ENCODE measurements around the gene NOS1AP. TPM values are rescaled to one million over a fixed set of nuclear protein-coding genes. Genes with fewer than 3 reads are reported as not detected.
"Not testable (repeated sequence)": the region's sequence is repeated elsewhere in the genome, so short reads cannot be mapped to it uniquely, and the experiment has no call there.

NOS1AP gene
- total RNA-seq, 4 donors from 2014 or later, result 1.1 to 3.5 (median 2.6) TPM

- WGBS, 2 donors, result 79 to 80% methylated on average over 4 of the region's 4 CpGs
- intact Hi-C loops (cut with DNase I; ENCODE audit: low total_unique reads), result no loop called here
- no peak overlapping the region for H3K4me3 ChIP-seq (ENCODE audit: low read depth, poor library complexity, severe bottlenecking)
Measured at GRCh38 chr1:162196387-162196786, 126.9 kb downstream of the NOS1AP start.

DNA sequence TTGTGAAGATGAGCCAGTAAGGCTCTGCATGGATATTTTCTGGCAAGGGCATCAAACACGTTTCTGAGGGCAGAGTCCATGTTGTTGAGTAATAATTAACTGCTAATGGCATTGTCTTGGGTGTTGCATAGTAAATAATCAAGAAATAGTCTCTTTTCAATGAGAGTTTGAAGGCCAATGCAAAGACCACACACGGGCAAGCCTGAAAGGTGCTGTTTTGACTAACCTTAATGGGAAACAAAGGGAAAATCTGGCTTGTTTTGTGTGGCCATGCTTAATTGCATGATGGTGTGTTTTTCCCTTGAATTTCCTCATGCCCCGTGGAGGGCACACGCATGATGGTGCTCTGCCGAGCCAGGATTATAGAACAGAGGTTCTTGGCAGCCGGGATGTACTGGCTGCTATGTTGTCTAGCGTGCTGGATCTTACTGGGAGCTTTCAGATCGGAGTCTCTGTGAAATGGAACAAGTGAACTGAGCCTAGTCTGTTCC lies 127.6 kb downstream of the NOS1AP start:
- H3K4me3 ChIP-seq (ENCODE audit: low read depth, poor library complexity, severe bottlenecking), result no peak overlapping the region
- TF ChIP-seq POLR2A (IDR thresholded peaks at IDR 0.05) (no peak), CTCF (IDR thresholded peaks at IDR 0.05) (no peak)
- intact Hi-C loops (cut with DNase I; ENCODE audit: low total_unique reads), result no loop called here
- DNase-seq (ENCODE audit: low spot score in 2 of 2), result peak in 1 of 2 donors; percentile 13
- 85 to 95% methylated on average over 8 of the region's 8 CpGs for WGBS, 2 donors

More at GRCh38 chr1:162196387-162196786, 126.9 kb downstream of the NOS1AP start:
- TF ChIP-seq CTCF (IDR thresholded peaks at IDR 0.05) (no peak), POLR2A (IDR thresholded peaks at IDR 0.05) (no peak)
- peak in 1 of 2 donors; percentile 48 for DNase-seq (ENCODE audit: low spot score in 2 of 2)

DNA sequence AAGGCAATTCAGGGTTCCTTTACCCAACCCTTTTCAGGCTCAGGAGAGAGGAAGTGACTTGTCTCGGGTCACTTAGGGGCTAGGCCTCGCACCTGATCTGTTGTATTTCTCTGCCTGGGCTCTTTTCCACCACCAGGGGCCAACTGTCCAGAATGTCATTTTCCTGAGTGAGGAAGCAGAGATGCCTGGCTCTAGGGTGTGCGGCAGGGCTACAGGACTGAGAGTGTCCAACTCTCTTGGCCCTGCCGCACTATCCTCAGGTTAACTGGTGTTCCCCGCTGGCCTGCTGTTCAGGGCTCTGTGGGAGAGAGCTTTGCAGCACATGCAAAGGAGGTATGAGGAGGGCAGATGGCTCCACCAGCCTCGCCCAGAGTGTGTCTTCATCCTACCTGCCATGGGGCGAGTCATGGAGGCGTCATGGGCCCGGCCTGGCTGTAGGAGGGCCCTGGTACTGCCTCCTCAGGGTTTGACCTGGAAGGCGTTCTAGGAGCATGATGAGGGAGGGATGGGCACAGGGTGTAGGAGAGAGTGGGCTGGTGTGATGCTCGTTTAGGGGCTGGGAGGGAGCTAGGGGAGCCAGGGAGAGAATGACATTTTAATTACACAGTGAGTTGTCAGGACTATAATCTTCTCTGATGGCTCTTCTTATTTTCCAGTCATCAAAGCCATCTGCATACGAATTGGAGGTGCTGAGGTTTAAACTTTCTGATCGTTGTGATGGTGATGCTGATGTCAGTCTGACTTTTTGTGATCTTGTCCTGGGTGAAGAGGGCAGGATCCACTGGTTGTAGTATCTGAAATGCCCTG lies 128.3 kb downstream of the NOS1AP start:
- no peak overlapping the region for H3K4me3 ChIP-seq (ENCODE audit: low read depth, poor library complexity, severe bottlenecking)
- WGBS, 2 donors, result 75 to 84% methylated on average over 13 of the region's 13 CpGs
- DNase-seq (ENCODE audit: low spot score in 2 of 2), result no peak
- intact Hi-C loops (cut with DNase I; ENCODE audit: low total_unique reads), result no loop called here
- no peak for TF ChIP-seq CTCF (IDR thresholded peaks at IDR 0.05)
- no peak for TF ChIP-seq POLR2A (IDR thresholded peaks at IDR 0.05)

- intact Hi-C loops (cut with DNase I; ENCODE audit: low total_unique reads), result no loop called here
- WGBS, 2 donors, result 62 to 65% methylated on average over 5 of the region's 5 CpGs
- no peak overlapping the region for H3K4me3 ChIP-seq (ENCODE audit: low read depth, poor library complexity, severe bottlenecking)
- TF ChIP-seq CTCF (IDR thresholded peaks at IDR 0.05) (no peak), POLR2A (IDR thresholded peaks at IDR 0.05) (no peak)
- no peak for DNase-seq (ENCODE audit: low spot score in 2 of 2)
Measured at GRCh38 chr1:162200096-162200847, 130.8 kb downstream of the NOS1AP start.

- intact Hi-C loops (cut with DNase I; ENCODE audit: low total_unique reads); DNase-seq (ENCODE audit: low spot score in 2 of 2); H3K4me3 ChIP-seq (ENCODE audit: low read depth, poor library complexity, severe bottlenecking): not testable (repeated sequence)
Measured at GRCh38 chr1:162201062-162201461, 131.6 kb downstream of the NOS1AP start.

DNA sequence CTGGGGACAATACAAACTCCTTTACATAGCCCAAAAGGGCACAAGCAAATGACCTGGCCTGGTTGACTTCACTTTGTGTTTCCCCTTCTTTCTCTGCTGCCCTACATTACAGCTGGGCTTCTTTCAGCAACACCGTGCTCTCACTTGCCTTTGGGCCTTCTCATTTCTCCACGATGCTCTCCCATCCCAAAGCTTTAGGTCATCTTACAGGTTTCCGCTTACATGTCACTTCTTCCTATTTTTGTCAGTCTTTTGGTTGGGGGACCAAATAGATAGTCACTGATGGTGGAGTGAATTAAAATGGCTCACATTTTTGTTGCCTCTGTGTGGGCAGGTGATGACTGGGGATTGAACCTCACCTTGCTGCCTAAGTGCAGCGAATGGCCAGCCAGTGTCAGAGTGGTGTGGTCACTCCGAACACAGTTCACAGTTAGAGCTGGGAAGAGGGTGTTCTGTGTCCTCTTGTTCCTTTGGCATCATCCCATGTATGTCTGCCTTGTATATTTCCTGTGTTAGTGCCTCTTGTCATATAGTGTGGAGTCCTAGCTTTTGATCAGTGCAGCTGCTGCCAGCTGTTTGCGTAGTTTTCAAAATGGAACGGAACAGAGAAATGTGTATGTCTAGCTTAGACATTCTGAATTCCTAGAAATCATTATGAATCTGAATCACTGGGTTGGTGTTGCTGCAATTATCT lies 134.8 kb downstream of the NOS1AP start:
- 67 to 69% methylated on average over 7 of the region's 7 CpGs for WGBS, 2 donors
- intact Hi-C loops (cut with DNase I; ENCODE audit: low total_unique reads), result no loop called here
- no peak for DNase-seq (ENCODE audit: low spot score in 2 of 2)
- TF ChIP-seq CTCF (IDR thresholded peaks at IDR 0.05), result no peak
- H3K4me3 ChIP-seq (ENCODE audit: low read depth, poor library complexity, severe bottlenecking), result no peak overlapping the region

All from lower leg skin (tissue), 4 donors.